H9 (cell line): ENCODE results near the gene WAPL. TPM values are rescaled to one million over a fixed set of nuclear protein-coding genes. Genes with fewer than 3 reads are reported as not detected.

Experiments used
- DNase-seq: peaks from one replicate; pipeline ENCODE4 v3.0.0-alpha.2; 2017
- H2AFZ ChIP-seq: one replicate; pipeline ENCODE4 v1.6.1; 2013; ENCODE audit warnings: mild to moderate bottlenecking, low read length, control low read depth, moderate library complexity
- H2AK5ac ChIP-seq: 2 replicates; pipeline ENCODE4 v1.6.1; 2013; ENCODE audit warnings: low read length, control low read depth, mixed read lengths; ENCODE audit not compliant: insufficient read length
- H2BK120ac ChIP-seq: one replicate; pipeline ENCODE4 v1.6.1; 2013; ENCODE audit warnings: low read depth, mild to moderate bottlenecking, low read length, control low read depth, inconsistent platforms; ENCODE audit not compliant: poor library complexity, severe bottlenecking
- H2BK12ac ChIP-seq: 2 replicates; pipeline ENCODE4 v1.6.1; 2013; ENCODE audit warnings: low read length, control low read depth, mixed read lengths, low read depth; ENCODE audit not compliant: insufficient read length
- H2BK15ac ChIP-seq: 2 replicates; pipeline ENCODE4 v1.6.1; 2013; ENCODE audit warnings: low read depth, low read length, control low read depth
- H2BK20ac ChIP-seq: one replicate; pipeline ENCODE4 v1.6.1; 2013; ENCODE audit warnings: low read depth, mild to moderate bottlenecking, low read length, control low read depth, inconsistent platforms; ENCODE audit not compliant: poor library complexity, severe bottlenecking
- H2BK5ac ChIP-seq: 2 replicates; pipeline ENCODE4 v1.6.1; 2013; ENCODE audit warnings: low read length, control low read depth, mixed read lengths; ENCODE audit not compliant: insufficient read length
- H3K14ac ChIP-seq: 2 replicates; pipeline ENCODE4 v1.6.1; 2013; ENCODE audit warnings: low read length, control low read depth; ENCODE audit not compliant: insufficient read depth
- H3K18ac ChIP-seq: 2 replicates; pipeline ENCODE4 v1.6.1; 2013; ENCODE audit warnings: low read depth, mild to moderate bottlenecking, mixed read lengths, low read length, control low read depth; ENCODE audit not compliant: insufficient read length
- H3K23ac ChIP-seq: 2 replicates; pipeline ENCODE4 v1.6.1; 2013; ENCODE audit warnings: low read length, control low read depth, mixed read lengths, low read depth; ENCODE audit not compliant: insufficient read length
- H3K23me2 ChIP-seq: 2 replicates; pipeline ENCODE4 v1.6.1; 2013; ENCODE audit warnings: low read depth, mild to moderate bottlenecking, mixed read lengths, low read length, control low read depth; ENCODE audit not compliant: insufficient read length, poor library complexity, severe bottlenecking
- H3K27ac ChIP-seq: 2 replicates; pipeline ENCODE4 v1.5.1; 2013; ENCODE audit warnings: low read length, control low read depth, mixed read lengths, low read depth; ENCODE audit not compliant: insufficient read length
- H3K27me3 ChIP-seq: 2 replicates; pipeline ENCODE4 v1.6.1; 2013; ENCODE audit warnings: low read length, control low read depth, inconsistent platforms; ENCODE audit not compliant: insufficient read depth
- H3K4ac ChIP-seq: 2 replicates; pipeline ENCODE4 v1.6.1; 2013; ENCODE audit warnings: low read depth, mild to moderate bottlenecking, control low read depth, inconsistent platforms, low read length, moderate library complexity
- H3K4me1 ChIP-seq: 2 replicates; pipeline ENCODE4 v1.6.1; 2013; ENCODE audit warnings: low read length, control low read depth, inconsistent platforms; ENCODE audit not compliant: insufficient read depth
- H3K4me2 ChIP-seq: 2 replicates; pipeline ENCODE4 v1.6.1; 2013; ENCODE audit warnings: low read length, control low read depth, mixed read lengths; ENCODE audit not compliant: insufficient read length, insufficient read depth
- H3K56ac ChIP-seq: 2 replicates; pipeline ENCODE4 v1.6.1; 2013; ENCODE audit warnings: low read depth, mild to moderate bottlenecking, mixed read lengths, low read length, control low read depth; ENCODE audit not compliant: insufficient read length
- H3K79me1 ChIP-seq: 2 replicates; pipeline ENCODE4 v1.6.1; 2013; ENCODE audit warnings: low read depth, mild to moderate bottlenecking, moderate library complexity, low read length, control low read depth, inconsistent platforms; ENCODE audit not compliant: insufficient read depth, poor library complexity, severe bottlenecking
- H3K79me2 ChIP-seq: 2 replicates; pipeline ENCODE4 v1.6.1; 2013; ENCODE audit warnings: low read length, control low read depth, inconsistent platforms; ENCODE audit not compliant: insufficient read depth
- H3K9ac ChIP-seq: 2 replicates; pipeline ENCODE4 v1.6.1; 2013; ENCODE audit warnings: low read length, control low read depth, mixed read lengths; ENCODE audit not compliant: insufficient read length; ENCODE audit errors: extremely low read depth
- H3K9me3 ChIP-seq: one replicate; pipeline ENCODE4 v1.6.1; 2013; ENCODE audit warnings: low read depth, low read length, inconsistent platforms; ENCODE audit not compliant: control insufficient read depth
- H3T11ph ChIP-seq: one replicate; pipeline ENCODE4 v1.6.1; 2013; ENCODE audit warnings: mild to moderate bottlenecking, low read length, control low read depth, inconsistent platforms
- H4K20me1 ChIP-seq: one replicate; pipeline ENCODE4 v1.6.1; 2013; ENCODE audit not compliant: control insufficient read depth, insufficient read length, insufficient read depth
- H4K5ac ChIP-seq: 2 replicates; pipeline ENCODE4 v1.6.1; 2013; ENCODE audit warnings: low read depth, mild to moderate bottlenecking, mixed read lengths, low read length, control low read depth; ENCODE audit not compliant: insufficient read length
- H4K8ac ChIP-seq: replicated peaks from 2 replicates; pipeline ENCODE4 v1.6.1; 2013; ENCODE audit warnings: low read length, control low read depth, mixed read lengths, low read depth; ENCODE audit not compliant: insufficient read length
- H4K91ac ChIP-seq: 2 replicates; pipeline ENCODE4 v1.6.1; 2013; ENCODE audit warnings: low read depth, mild to moderate bottlenecking, moderate library complexity, mixed read lengths, low read length, control low read depth; ENCODE audit not compliant: insufficient read length
- H3K27ac Mint-ChIP-seq, 3 experiments: 2 replicates in 2 of 3; 3 replicates in 1 of 3; pipeline ENCODE4 v1.8.0; 2020 to 2021; ENCODE audit warnings: mixed read lengths in 3 of 3, mild to moderate bottlenecking in 1 of 3, moderate library complexity in 1 of 3
- H3K27me3 Mint-ChIP-seq: 2 replicates; pipeline ENCODE4 v1.8.0; 2021; ENCODE audit warnings: low read depth, mild to moderate bottlenecking, moderate library complexity, mixed read lengths
- H3K36me3 Mint-ChIP-seq, 3 experiments: 2 replicates in 2 of 3; 3 replicates in 1 of 3; pipeline ENCODE4 v1.8.0; 2020 to 2021; ENCODE audit warnings: low read depth in 3 of 3, mixed read lengths in 3 of 3; ENCODE audit not compliant: insufficient read depth in 1 of 3
- H3K4me1 Mint-ChIP-seq, 2 experiments: 2 replicates each; pipeline ENCODE4 v1.8.0; 2020; ENCODE audit warnings: mixed read lengths in 2 of 2
- H3K4me3 Mint-ChIP-seq, 2 experiments: 2 replicates in 1 of 2; 3 replicates in 1 of 2; pipeline ENCODE4 v1.8.0; 2020 to 2021; ENCODE audit warnings: mild to moderate bottlenecking in 2 of 2, mixed read lengths in 2 of 2, moderate library complexity in 1 of 2
- H3K9me3 Mint-ChIP-seq, 2 experiments: 2 replicates in 1 of 2; 3 replicates in 1 of 2; pipeline ENCODE4 v1.8.0; 2020; ENCODE audit warnings: mild to moderate bottlenecking in 2 of 2, mixed read lengths in 2 of 2, moderate library complexity in 1 of 2
- CTCF ChIP-seq: fragments of 200-600 bp; sonication (generic); conservative IDR thresholded peaks from 3 replicates; pipeline ENCODE4 v1.8.0; 2021; ENCODE audit warnings: antibody characterized with exemption, mild to moderate bottlenecking
- WGBS: extraction: QIAGEN DNeasy Blood & Tissue Kit; methylation state at CpG from one replicate; pipeline ENCODE4 v1.1.7; 2013; ENCODE audit warnings: missing lambda C conversion rate, low lambda C conversion rate, mixed read lengths; ENCODE audit not compliant: insufficient read length; ENCODE audit errors: extremely low coverage; 5-methylcytosine and 5-hydroxymethylcytosine counted together
- total RNA-seq: library from RNA; stranded (reverse); gene quantifications from 2 replicates; pipeline ENCODE4 v1.2.1, GENCODE V29; 2021

WAPL gene
- total RNA-seq, 1 experiment from 2014 or later: 61.4 TPM

- Mint-ChIP-seq H3K4me1 (peaks cover 4 to 7% of the 10 kb centered on the region in 2 experiments), H3K27me3 (no peaks in the 10 kb centered on the region; the same call in none of the 2 replicates), H3K36me3 (no peaks in the 10 kb centered on the region), H3K27ac (no peak overlapping the region), H3K4me3 (no peak overlapping the region), H3K9me3 (peaks cover 0 to 2% of the 10 kb centered on the region in 2 experiments; a peak in 2 of 5 replicates)
- Histone ChIP-seq H2BK15ac (no peak overlapping the region), H3K4me1 (no peaks in the 10 kb centered on the region), H3K23ac (no peak overlapping the region), H3K56ac (no peak overlapping the region), H4K20me1 (no peaks in the 10 kb centered on the region), H2BK5ac (no peak overlapping the region), H4K5ac (no peak overlapping the region), H4K91ac (no peak overlapping the region), H2AK5ac (no peak overlapping the region), H3K9me3 (no peaks in the 10 kb centered on the region), H3K14ac (no peak overlapping the region), H2AFZ (no peak overlapping the region), H3K18ac (no peak overlapping the region), H2BK12ac (no peak overlapping the region), H2BK20ac (no peak overlapping the region), H3K27ac (no peak overlapping the region), H3T11ph (no peak overlapping the region), H3K4ac (no peak overlapping the region), H3K23me2 (no peaks in the 10 kb centered on the region), H3K9ac (no peak overlapping the region), H3K4me2 (no peak overlapping the region), H3K27me3 (no peaks in the 10 kb centered on the region), H3K79me2 (no peaks in the 10 kb centered on the region), H3K79me1 (no peaks in the 10 kb centered on the region), H4K8ac (no peak overlapping the region), H2BK120ac (no peak overlapping the region)
- no peak for TF ChIP-seq CTCF
- no peak for DNase-seq
- no CpG with 5 or more reads among the region's 3 CpGs for WGBS
Observed at GRCh38 chr10:86415116-86415515, 106.5 kb downstream of the WAPL start.
